HG02981 (cell line): ENCODE results near the gene CREBL2.
A peak's percentile ranks its signal among the peaks of the same experiment; 100 is the strongest.
"Not testable (repeated sequence)": the region's sequence is repeated elsewhere in the genome, so short reads cannot be mapped to it uniquely, and the experiment has no call there.

Experiments
- ATAC-seq: cut with Tn5 transposase; IDR thresholded peaks from one replicate; pipeline ENCODE4 v1.9.1; 2021; ENCODE audit warnings: mild to moderate bottlenecking, moderate library complexity; ENCODE audit not compliant: unreplicated experiment

The CREBL2 gene

DNA sequence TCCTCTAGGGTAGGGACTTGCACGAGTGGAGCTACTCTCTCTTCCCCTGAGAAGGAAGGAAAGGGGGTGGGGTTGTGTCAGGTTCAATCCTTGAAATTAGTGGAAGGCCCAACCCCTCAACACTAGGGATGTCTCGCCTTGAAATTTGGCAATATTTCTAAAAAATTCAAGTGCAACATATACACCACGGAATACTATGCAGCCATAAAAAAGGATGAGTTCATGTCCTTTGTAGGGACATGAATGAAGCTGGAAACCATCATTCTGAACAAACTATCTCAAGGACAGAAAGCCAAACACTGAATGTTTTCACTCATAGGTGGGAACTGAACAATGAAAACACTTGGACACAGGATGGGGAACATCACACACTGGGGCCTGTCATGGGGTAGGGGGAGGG, 15.1 kb upstream of the CREBL2 start:
- ATAC-seq: not testable (repeated sequence)

DNA sequence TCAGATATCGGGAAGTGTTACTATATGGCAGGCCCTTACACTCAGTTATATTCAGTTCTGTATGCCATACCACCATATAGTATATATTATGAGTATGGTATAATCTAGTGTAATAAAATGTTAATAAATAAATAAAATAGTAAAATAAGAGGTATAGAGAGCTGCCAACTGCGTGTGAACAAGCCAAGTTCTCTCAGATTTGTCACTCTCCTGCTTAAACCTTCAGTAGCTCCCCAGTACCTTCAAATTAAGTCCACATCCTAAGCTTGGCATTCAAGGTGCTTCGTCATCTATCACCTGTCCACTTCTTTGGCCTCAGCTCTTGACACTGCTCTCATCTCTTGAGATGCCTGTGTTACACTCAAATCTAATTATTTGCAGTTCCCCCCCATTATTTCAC, 12.8 kb upstream of the CREBL2 start:
- no peak for ATAC-seq

DNA sequence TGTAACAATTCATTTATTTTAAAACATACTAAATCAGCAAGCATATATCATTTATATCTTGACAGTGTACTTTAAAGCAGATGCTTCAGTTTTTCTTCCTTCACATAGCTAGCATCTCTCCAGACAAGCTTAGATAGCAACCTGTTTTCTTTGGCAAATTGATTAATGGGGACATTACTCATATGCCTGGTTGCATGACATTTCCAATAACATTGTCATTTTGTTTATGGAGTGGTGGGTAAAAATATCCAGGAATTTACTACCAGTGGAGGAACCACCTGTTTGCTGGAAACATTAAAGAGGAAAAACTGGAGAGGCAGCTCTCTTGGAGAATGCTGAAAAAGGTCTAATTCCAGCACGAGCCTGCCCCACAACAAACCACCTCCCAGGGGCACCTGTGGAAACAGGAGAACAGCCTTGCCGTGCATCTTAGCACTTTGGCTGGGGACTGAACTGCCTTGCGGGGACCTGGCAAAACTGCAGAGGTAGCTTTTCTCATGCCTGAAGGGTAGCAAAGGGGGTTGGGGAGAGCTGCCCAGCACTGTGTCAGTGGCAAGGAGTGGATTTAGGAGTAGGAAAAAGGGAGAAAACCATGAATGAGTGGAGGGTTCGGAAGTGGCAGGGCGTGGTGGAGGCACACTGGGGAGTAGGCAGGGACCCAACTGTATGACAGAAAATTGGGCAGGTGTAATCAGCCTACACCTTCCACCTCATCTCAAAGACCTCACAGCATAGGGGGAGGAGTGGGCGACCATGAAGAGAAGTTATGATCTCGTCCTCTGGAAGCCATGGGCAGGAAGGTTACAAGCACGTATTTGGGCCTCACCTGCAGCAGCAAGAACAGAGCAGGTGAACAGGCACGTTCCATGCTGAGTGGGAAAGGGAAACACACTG, 11.7 kb upstream of the CREBL2 start:
- ATAC-seq: no peak

DNA sequence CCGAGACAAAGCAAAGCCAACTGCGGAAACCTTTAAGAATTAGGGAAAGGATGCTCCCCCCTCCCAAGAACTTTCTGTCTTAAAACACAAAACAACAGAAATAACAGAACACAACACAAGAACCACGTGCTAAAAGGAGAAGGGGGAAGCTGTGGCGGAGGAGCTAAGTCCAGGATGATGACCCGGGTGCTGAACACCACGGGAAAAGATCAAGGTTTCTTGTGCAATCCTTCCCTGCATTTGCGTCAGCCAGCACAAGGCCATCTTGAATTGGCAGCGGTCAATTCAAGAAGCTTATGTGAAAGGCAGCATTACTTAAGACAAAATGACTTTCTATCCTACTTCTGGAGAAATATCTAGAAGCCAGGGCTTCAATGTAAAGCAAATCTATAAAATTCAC, 11.0 kb upstream of the CREBL2 start:
- ATAC-seq: no peak

DNA sequence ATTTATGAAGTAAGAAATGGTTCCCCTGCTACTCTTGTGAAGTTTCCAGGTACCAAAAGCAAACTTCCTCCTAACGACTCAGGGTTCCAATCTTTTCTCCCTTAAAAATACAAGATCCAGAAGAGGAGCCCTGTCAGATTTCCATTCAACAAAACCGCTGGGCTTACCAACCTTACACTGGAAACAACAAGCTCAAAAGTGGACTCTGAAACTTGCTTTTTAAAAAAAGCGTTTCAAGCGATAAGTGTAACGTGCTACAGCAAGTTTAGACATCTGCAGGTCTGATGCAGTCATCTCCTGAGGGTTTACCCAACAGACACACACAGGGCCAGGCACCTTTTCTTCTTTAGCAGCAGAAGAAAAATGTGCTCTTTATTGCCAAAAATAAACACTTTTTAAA, 6.9 kb upstream of the CREBL2 start:
- ATAC-seq: no peak

DNA sequence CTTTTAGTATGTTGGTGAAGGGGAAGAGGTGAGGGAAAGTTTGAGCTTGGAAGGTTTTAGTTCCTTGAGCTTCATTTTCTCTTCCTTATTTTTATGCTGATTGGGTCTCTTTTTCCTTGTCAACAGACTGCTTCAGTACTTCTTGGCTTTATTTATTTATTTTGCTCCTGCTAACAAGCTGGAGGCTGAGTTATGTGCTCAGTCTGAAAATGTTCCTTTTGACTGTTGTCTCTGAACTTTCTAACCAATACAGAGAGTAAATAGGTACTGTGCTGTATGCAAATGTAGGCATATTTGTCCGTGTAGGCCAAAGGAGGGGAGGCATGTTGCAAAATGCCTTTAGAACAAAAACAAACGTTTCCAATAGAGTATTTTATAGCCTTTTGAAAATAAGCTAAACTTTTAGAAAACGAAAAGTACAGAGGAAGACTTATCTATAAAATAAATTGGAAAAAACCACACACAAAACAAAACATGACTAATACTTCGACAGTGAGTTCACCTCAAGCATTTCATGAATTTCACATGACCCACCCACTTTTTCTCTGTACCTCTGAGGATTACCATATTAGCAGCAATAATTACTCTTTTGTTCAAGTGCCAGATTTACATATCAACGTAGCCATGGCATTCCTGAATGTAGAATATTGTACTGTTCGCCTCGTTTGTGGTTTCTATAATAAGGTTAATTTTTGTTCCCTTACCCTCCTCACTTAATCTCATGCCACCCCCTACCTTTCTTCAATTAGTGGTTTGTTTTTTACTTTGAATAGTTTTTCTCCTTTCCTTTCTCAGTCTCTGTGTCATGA, 4.7 kb upstream of the CREBL2 start:
- peak; percentile 45 for ATAC-seq

DNA sequence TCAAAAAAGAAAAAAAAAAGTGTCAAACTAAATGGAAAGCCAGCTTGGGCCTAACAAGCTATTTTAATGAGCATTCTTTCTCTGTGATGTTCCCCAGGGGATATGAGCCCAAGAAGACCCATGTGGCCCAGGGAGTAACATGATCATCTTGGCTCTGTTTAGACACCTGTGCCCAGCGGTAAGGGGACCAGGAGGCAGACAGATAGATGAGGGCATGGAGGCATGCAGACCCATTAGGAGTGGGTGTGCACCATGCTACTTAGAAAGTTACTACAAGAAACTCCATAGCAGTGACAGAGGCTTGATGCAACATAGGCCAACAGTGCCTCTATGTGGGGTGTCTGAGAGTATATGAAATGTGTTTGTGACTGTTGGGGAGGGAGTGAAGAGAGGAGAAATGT, 3.1 kb upstream of the CREBL2 start:
- ATAC-seq: no peak

DNA sequence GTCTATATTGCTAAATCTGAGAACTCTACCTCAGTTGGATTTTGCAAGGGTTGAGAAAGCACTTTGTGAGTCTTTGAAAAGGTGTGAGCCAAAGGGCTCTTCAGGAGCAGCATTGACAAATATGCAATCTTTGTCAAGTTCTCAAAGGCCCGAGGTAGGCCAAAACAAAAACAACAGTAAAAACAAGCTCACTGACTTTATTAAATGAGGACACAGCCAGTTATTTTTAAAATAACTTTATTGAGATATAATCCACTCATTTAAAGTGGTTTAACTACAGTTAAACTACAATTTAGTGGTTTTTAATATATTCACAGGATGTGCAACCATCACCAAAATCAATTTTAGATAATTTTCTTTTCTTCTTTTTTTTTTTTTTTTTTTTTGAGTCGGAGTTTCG, 2.0 kb upstream of the CREBL2 start:
- ATAC-seq: no peak

DNA sequence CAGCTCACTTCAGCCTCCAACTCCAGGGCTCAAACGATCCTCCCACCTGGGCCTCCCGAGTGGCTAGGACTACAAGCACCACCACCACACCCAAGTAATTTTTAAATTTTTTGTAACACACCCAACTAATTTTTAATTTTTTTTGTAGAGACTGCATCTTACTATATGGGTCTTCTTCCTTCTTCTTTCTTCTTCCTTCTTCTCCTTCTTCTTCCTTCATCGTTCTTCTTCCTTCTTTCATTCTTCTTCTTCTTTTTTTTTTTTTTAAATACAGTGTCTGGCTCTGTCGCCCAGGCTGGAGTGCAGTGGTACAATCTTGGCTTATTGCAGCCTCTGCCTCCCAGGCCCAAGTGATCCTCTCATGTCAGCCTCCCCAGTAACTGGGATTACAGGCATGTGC, 965 bp upstream of the CREBL2 start:
- no peak for ATAC-seq

DNA sequence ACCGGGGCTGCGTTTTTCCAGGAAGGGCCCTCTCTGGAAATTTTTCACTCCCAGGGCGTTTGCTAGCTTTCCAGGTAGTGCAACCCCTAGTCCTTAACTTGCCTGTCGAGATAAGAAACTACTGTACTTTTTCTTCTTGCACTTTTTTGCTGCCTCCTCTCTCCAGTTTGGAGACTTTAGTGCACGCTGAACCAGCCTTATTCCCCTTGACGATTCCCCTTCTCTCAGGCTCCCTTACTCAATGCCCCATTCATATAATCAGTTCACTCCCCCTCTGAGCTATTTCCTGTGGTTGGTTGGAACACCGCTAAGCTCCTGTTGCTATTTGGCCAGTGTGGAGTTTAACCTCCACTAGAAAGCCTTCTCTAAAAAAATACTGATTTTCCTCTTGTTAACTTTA, 682 bp downstream of the CREBL2 start:
- no peak for ATAC-seq

DNA sequence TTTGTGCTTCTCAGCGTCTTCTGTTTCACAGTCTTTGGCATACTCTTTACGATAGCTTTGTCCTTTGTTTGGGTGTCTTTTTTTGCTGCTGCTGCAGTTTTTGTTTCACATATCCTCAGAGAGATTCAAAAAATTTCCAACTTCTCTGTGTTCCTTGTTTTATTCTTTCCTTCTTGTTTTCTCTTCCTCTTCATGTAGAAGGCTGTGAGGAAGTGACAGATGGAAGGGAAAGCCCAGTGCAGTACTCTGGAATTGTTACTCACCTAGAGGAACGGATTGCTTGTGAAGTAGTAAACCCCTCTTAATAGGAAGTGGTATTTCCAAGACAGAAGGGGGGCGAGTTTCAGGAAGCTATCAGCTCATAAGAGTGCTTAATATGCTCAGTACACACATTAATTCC, 1.7 kb downstream of the CREBL2 start:
- ATAC-seq: no peak

DNA sequence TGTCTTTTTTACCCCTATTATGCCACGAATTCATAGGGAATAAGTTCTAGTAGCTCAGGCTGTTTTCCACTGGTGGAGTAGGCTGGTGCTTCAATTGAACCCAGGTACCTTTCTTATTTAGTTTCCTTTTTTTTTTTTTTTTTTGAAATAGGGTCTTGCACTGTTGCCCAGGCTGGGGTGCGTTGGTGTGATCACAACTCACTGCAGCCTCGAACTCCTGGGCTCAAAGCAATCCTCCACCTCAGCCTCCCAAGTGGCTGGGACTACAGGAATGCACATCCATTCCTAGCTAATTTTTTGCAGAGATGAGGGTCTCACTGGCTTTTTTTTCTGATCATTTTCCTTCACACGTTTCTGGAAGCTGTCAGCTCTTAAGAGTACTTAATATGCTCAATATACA, 2.7 kb downstream of the CREBL2 start:
- ATAC-seq: no peak

DNA sequence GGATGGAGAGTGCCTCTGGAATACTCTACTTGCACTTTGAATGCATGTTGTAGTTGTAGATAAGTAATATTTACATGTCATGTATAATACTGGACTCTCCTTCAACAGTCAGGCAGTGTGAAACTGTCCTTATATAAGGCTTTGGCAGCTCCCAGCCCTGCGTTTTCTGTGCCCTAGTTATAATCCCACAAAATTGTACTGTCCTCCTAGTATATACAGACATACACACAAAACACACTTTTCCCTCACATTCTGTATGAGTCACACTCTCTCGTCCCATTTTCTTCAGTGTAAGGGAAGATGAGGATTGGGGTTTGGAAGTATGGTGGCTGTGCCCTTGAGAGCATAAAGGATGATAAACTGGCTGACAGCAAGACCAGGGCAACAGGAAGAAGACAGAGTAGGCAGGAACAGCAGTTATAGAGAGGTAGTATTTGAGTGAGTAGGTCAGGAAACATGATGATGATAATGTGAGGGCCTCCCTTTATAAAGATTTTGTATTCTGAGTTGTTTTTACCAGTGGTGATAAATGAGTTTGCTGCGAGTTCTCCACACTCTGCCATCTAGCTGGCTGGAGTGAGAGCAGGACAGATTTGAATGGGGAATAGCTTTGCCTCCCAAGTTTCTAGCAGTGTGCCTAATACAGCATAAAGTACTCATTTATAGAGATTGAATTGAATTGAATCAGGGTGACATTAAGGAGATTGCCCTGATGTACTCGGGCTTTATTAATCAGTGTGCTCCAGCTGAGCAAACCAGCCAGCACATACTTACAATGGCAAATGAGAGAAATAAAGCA, 5.0 kb downstream of the CREBL2 start:
- no peak for ATAC-seq

DNA sequence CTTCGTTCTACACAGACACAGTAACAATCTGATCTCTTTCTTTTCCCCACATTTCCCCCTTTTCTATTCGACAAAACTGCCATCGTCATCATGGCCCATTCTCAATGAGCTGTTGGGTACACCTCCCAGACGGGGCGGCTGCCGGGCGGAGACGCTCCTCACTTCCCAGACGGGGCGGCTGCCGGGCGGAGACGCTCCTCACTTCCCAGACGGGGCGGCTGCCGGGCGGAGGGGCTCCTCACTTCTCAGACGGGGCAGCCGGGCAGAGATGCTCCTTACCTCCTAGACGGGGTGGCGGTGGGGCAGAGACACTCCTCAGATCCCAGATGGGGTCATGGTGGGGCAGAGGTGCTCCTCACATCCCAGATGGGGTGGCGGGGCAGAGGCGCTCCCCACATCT, 6.4 kb downstream of the CREBL2 start:
- not testable (repeated sequence) for ATAC-seq

DNA sequence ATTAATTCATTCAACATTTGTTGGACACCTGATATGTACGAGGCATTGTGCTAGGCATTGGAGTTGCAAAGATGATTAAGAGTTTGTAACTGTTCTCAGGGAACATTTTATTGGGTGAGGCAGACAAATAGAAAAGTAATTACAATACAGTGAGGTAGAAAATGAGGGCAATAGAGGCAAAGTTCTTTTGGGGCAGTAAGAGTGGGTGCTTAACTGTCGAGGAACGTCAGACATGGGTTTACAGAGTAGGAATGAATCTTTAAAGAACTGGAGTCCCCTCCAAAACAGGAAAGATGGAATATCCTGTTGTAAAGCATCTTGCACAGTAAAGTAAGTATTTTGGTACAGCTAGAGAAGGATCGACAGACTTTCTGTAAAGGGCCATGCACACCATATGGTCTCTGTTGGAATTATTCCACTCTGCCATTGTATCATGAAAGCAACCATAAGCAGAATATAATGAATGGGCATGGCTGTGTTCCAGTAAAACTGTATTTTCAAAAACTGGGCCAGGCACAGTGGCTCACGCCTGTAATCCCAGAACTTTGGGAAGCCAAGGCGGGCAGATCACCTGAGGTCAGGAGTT, 9.1 kb downstream of the CREBL2 start:
- no peak for ATAC-seq

DNA sequence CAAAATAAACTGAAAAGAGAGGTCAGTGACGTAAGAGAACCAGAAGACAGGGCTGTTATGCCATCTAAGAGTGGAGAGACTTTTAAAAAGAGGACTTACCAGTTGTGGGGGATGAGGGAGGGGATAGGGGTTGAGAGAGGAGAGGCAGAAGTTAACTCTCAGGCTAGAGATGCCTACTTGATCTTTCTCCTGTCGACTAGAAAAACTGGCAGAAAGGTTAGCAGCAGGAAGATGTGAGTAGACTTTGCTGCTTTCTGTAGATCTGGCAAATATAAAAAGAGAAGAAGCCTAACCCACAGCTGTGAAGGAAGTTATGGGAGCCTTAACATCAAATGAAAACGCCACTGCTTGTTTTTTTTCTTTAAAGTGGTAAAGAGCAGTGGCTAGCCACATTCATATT, 10.7 kb downstream of the CREBL2 start:
- ATAC-seq: no peak

DNA sequence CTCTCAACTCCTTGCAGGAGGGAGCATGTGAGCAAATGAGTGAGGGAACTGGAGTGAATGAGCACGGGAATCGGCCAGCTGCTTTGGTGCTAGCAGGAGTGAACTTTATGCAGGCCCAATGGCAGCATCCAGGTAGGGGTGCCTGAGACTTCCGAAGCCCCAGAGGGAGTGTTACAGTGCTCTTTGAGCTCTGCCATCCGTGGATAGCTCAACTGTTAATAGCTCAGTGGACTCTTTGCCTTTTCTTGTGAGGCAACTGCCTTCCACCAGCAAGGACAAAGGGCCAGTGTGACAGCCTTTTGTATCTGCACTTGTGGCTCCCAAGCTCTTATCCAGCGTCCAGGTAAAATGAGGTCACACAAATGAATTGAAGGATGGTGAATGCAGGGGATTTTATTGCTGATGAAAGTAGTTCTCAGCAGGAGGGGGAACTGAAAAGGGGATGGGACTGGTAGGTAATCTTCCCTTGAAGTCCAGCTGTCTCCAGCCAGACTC, 12.9 kb downstream of the CREBL2 start:
- ATAC-seq: no peak

DNA sequence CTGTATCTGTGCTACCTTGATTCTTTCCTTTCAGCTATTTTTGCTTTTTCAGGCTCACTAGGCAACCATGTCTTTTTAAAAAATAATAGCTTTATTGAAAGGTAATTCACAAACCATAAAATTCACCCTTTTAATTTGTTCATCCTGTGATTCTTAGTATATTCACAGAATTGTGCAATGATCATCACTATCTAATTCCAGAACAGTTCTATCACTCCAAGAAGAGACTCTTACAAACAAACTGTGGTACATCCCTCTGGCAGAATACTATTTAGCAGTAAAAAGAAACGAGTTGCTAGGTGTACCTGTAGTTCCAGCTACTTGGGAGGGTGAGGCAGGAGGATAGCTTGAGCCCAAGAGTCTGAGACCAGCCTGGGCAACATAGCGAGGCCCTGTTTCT, 14.8 kb downstream of the CREBL2 start:
- no peak for ATAC-seq

DNA sequence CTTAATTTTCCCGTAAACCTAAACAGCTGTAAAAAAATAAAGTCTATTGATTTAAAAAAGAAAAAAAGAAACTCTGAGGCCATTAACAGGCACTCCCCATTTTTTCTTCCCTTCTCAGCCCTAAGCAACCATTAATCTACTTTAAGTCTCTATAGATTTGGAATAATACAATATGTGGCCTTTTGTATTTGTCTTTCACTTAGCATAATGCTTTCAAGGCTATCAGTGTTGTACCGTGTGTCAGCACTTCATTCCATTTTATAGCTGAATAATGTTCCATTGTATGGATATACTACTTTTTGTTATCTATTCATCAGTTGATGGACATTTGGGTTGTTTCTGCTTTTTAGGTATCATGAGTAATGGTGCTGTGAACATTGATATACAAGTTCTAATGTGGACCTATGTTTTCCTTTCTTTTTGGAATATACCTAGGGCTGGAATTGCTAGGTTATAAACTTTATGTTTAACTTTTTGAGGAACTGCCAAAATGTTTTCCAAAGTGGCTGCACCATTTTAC, 15.7 kb downstream of the CREBL2 start:
- no peak for ATAC-seq

DNA sequence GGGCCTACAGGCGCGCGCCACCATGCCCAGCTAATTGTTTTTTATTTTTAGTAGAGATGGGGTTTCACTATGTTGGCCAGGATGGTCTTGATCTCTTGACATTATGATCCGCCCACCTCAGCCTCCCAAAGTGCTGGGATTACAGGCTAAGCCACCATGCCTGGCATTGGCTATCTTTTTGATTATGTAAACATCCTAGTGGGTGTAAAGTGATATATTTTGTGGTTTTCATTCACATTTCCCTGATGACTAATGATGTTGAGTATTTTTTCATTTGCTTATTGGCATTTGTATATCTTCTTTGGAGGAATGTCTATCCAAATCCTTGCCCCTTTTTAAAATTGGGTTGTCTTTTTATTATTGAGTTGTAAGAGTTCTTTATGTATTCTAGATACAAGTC, 16.3 kb downstream of the CREBL2 start:
- ATAC-seq: no peak

DNA sequence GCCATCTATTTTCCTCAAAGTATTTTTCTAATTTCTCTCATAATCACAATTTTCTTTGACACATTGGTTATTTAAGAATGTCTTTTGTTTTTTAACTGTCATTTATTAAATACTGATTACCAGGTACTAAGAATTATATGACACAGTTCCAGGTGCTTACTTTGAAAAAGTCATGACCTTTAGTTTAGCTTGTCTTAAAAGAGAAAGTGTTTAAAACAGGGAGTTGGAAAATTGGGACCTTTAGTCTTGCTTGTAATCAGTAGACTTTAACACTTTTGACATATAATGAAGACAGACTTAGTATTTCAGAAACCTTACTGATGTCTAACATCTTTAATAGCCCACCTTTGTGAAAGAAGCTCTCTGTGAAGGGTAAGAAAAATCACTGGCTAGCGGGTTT, 19.2 kb downstream of the CREBL2 start:
- ATAC-seq: no peak
